D341Med (cell line): ENCODE measurements around the gene FGD4.
"Not testable (repeated sequence)": the region's sequence is repeated elsewhere in the genome, so short reads cannot be mapped to it uniquely, and the experiment has no call there.

ENCODE experiments used
- DNase-seq: peaks from one replicate; pipeline ENCODE4 v3.0.0; 2012; ENCODE audit warnings: low spot score

Gene FGD4

DNA sequence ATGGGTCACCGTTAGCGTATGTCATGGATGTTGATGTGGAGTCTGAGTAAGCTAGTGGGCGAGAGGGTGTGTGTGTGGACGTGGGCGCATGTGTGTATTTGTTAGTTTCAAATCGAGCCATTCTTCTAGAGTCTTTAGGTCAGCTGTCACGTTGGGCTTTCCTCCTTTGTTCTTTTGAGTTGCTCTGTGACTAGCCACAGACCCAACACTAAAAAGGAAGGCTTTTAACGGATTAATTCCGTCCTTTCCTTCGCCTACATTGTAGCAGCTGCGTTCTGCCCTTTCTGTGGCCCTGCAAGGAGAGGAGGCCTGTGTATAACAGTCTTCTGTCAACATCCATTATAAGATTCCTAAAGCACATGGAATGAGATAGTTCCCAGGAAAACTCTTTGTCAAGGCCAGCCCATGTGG lies 162.6 kb downstream of the FGD4 start:
- no peak for DNase-seq

DNA sequence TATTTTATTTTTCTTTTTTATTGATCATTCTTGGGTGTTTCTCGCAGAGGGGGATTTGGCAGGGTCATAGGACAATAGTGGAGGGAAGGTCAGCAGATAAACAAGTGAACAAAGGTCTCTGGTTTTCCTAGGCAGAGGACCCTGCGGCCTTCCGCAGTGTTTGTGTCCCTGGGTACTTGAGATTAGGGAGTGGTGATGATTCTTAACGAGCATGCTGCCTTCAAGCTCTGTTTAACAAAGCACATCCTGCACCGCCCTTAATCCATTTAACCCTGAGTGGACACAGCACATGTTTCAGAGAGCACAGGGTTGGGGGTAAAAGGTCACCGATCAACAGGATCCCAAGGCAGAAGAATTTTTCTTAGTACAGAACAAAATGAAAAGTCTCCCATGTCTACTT lies 163.1 kb downstream of the FGD4 start:
- DNase-seq, result not testable (repeated sequence)

DNA sequence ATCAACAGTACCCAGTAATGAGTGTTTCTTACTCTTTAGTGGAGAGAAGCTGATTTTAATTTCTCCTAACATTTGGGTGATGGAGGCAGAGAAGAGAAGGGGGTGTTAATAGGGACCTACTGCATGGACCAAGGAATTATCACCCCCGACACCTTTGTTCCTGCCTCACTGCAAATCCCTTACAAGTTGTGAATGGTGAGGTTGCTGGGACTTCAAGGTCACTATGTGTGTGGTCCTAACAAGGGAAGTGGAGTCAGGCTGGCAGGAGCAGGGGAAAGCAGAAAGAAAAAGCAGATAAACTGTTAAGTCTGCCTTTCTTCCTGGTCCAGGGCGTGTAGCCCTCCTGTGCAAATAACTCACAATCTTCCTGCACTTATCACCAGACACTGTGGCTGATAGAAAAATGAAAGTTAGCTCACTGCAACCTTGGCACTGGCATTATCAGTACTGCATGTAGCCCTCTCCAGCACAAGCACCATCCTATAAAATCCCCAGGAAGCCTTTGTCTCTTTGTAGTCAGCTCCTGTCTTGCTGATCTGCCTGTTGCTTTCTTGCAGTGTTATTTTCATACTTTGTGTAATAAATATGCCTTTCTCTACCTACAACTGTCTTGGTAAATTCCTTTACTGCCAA lies 167.4 kb downstream of the FGD4 start:
- DNase-seq, result no peak

DNA sequence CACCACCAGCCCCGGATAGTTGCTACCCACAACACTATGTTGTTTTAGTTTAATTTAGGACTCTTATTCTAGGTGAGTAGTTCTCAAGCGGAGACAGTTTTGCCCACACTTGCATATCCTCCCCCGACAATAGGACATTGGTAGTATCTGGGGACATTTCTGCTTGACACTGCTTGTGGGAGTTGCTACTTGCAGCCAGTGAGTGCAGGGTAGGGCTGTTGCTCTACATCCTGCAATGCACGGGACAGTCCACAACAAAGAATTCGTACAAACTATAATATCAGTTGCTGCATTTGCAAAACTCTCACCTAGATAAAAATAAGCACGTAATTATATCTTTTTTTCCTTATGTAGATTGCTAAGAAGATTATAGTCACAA lies 167.9 kb downstream of the FGD4 start:
- DNase-seq, result no peak

DNA sequence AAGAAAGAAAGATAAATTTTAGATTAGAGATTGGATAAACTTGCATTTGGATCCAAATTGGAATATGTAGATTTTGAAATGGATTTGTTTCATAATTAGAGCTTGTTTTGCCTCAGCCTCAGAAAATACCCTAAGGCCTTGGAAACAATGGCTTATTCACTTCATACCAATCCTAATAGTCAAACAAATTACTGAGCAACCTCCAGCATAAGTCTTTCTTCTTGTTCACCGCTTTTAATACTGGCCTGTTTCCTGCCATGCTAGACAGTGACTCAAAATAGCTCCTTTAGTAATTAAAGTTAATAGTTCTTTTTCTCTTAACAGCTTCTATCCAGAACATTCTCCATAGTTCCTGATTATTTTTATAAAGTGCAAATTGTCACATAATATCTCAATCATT lies 168.9 kb downstream of the FGD4 start:
- DNase-seq, result no peak

DNA sequence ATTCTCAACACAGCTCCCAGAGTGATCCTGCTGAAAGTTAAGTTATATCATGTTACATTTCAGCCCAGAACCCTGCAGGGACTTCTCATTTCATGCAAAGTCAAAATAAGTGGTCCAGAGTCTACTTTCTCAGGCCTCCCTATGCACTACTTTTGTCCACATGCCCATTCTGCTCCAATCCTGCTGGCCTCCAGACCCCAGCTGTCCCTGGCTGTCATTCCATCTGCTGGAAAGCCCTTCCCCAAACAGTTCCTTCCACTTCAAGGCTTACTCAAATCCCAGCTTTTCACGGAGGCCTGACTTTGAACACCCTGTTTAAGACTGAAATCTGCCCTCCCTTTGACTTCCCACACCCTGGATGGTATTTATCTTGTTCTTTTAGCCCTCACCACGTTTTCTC lies 169.9 kb downstream of the FGD4 start:
- no peak for DNase-seq

DNA sequence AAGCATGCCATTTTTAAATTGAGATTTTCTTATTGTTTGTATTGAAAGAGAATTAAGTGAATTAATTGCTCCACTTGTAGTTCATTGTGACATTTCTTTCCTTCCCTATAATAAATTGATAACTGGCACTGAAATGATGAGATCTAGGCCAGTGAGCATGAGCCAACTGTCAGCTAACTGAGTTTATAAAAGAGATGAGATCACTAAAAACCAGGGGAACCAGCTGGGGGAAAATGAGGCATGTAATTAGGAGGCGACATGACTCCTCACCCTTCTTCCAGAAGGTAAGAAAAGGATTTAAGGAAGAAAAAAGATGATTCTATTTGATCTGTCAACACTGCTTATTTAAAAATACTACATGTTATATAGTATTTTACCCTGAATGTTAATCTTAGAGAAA lies 175.2 kb downstream of the FGD4 start:
- no peak for DNase-seq

DNA sequence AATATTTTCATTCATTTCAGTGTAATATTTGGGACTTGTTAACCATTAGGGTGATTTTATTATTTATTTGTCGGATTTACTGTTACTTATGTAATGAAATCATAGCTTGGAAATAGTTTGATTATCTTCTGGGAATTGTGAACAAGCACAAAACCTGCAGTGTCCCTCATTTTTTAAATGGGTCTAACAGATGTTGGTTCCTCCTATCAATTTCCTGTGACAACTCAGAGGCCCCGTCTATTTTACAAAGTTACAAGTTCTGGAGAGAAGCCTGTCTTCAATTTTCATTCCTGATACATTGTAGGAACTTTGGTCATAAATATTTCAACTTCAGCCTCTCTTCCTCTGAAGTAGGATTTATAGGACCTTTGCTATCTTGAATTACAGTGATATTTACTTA lies 178.0 kb downstream of the FGD4 start:
- DNase-seq, result no peak

DNA sequence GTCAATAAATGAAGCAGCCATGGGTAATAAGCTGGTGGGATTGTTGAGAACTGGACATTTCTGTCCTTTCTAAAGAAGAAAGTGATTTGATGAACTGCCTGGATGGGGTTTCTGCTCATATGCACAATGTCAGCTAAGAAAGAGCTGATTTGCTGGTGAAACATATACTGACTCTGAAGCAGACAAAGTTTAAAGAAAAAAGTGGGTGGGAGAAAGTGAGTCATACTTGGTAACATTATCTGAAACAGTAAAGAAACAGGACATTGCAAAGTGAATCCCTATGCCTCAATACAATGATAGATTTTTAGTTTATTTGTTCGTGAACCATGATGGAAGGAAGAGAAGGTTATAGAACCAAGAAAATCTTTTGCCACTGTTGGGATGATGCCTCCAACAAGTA lies 184.2 kb downstream of the FGD4 start:
- no peak for DNase-seq

DNA sequence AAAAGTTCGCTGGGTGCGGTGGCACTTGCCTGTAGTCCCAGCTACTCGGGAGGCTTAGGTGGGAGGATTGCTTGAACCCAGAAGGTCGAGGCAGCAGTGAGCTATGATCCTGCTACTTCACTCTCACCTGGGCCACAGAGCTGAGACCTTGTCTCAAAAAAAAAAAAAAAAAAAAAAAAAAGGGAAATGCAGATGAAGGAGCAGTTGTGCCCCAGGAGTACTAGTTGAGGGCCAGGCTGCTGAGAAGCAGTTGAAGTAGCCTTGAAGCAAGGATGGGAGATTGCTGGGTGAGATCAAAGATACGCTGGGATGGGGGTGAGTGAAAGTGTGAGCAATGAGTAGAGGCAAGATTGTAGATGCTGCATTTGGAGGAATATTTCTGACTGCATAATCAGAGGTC lies 186.3 kb downstream of the FGD4 start:
- no peak for DNase-seq

DNA sequence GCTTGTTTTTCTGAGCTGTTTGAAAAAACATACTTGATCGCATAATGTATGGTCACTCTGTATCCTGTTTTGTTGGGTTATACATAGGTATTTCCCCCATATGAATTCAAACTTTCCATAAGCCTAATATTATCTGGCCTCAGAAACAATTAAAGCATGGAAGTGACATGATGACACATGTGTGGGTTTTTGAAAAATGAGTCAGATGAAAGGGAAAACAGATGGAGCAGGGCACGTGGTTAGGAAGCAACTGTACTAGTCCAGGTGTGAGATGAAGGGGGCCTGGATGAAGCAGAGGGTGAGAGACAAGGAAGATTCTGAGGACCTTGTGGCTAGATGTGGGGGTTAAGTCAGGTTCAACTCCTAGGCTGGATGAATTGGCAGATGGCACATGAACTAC lies 187.0 kb downstream of the FGD4 start:
- DNase-seq, result no peak

DNA sequence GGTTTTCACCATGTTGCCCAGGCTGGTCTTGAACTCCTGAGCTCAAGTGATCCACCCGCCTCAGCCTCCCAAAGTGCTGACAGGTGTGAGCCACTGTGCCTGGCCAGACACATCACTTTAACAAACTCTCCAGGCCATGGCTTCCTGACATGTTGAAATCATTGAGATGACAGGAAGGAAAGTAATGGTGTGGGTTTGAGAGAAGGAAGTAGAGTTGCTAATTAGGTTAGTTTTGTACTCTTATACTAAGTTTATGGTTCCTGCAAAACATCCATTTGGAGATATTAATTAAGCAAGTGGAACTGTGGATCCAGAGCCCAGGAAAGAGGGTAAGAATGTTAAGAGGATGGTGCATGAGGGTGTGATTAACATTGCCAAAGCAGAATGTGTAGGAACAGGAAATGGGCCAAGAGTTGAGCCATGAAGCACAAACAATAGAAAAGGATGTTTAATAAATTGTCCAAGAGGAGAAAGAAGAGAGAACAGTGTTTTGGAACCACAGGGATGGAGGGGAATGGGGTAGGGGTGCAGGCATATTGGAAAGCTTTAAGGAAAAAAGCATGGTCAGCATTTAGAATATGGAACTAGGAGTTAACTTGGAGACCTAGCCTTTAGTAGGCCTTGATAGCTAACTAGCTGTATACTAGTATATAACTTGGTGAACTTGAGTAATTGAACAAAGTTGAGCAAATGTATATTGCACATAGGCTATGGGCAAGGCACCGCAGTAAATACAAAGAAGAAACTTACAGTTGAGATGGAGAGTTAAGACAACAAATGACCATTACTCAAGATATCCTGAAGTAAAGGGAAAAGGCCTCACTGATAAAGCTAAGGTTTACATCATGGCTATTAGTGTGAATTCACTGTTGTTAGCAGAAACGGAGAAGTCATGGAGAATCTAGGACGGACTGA lies 188.5 kb downstream of the FGD4 start:
- no peak for DNase-seq

DNA sequence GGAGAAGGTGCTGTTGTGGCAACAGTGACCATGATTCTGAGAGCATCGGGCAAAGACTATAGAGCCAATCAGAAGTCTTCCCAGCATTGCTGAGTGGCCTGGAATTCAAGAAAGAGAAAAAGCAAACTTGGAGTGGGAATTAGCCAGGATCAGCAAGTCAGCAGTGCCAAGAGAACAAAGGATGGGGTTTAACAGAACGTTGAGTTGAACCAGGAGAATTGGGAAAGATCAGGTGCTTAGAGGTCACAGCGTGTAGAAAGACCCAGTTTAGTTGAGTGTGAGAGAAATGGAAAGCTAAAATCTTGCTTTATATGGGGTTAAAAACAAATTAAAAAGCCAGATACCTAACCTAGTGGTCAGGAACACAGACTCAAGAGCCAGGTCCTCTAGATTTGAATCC lies 189.2 kb downstream of the FGD4 start:
- no peak for DNase-seq

DNA sequence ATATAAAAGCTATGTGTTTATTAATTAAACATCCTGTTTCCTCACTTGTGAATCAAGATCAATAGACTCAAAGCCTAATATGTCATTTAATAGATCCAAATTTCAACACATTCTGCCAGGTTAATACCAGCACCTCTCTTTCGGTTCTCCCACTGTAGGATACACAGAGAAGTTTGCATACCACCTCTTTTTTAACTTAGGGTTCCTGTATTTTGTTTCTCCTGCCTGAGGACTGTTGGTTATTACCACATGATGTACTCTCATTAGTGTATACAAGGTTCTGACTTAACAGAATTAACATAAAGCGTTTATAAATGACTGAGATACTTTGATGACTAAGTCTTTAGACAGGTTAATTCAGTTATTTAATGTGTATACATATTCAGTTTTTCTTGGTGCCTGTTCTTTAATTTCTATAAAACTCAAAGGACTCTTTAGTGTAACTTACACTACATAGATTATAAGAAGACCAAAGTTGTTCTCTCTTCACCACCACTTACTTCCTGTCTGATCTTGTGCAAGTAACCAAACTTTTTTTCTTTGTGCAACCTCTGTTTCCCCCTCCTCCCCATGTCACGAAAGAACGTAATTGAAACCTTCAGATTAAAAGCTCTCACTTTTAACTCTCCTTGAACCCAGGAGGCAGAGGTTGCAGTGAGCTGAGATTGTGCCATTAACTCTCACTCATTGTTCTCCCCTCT lies 190.0 kb downstream of the FGD4 start:
- DNase-seq, result no peak

DNA sequence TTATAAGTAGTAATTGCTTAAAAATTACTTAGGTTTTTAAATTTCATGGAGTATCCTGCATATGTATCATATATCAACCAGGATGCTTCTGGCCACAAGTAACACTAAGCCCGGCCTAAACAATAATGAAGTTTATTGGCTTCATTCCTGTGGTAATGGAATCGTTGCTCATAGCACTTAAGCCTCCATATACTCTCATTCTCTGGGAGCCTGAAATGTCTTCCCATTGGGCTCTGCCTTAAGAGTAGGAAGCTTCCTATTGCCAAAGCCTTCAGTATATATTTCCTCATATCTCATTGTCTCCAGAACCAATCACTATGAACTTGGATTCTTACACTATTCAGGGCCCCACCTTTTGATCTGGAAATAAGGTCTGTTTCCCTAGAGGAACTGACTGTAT lies 195.9 kb downstream of the FGD4 start:
- no peak for DNase-seq

DNA sequence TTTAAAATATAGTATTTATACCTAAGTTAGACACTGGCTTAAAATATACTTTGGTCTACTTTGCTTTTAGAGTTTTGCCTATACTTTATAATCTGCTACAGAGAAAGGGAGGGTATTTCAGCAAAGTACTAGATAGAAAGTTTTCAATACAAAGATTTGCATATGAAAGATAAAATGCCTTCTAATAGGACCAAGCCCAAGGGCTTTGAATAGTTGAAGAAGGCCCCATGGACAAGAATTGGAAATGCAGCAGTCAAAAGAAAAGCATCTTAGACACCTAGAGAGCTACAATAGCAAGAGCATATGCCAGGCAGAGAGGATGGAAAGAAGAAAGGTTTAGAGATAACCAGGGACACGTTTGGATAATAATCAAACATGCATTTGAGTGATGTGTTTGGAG lies 196.7 kb downstream of the FGD4 start:
- no peak for DNase-seq

DNA sequence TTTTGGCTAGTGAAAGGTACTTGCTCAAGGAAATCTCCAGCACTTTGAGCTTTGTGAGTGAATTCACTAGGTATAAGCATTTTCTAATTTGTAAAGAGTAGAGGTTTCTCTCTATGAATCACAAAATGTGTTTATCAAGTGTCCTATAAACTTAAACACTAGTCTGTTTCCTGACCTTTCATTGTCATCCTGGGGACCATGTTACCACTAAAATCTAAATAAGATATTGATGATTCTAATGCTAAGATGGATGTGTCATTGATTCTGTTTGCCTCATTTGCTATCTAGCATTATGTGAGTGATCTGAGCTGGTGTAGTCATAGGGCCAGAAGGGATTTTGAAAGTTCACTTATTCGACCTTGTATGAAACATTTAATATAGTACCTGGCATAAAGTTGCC lies 199.3 kb downstream of the FGD4 start:
- no peak for DNase-seq

DNA sequence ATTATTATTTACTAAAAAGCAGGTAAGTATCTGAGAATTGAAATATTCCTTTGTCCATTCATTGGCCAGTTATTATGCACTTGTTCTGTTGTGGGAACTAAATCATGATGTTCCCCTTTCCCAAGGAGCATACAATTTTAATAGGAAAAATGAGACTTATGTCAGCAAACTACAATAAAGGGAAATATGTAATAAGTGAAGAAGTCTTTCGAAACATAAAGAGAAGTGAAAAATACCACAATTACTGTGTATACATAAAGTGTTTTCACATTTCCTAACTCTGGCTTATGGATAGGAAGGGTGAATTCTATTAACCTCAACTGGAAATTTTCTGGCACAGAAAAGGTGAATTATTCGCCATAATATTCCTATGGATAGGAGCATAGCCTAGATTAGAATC lies 201.3 kb downstream of the FGD4 start:
- no peak for DNase-seq

DNA sequence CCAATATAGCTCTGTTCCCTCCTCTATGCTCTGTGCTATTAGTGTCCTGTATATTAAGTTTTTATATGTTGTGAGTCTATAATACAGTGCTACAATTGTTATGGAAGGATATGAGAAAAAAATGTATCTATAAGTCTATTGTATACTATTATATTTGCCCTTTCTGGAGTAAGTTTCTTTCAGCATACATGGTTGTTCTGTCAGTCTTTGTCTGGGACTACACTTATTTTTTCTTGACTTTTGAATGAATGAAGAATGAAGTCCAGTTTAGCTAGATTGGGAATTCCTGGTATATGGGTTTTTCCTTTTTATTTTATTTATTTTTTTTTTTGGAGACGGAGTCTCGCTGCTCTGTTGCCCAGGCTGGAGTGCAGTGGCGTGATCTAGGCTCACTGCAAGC lies 203.7 kb downstream of the FGD4 start:
- DNase-seq, result no peak

DNA sequence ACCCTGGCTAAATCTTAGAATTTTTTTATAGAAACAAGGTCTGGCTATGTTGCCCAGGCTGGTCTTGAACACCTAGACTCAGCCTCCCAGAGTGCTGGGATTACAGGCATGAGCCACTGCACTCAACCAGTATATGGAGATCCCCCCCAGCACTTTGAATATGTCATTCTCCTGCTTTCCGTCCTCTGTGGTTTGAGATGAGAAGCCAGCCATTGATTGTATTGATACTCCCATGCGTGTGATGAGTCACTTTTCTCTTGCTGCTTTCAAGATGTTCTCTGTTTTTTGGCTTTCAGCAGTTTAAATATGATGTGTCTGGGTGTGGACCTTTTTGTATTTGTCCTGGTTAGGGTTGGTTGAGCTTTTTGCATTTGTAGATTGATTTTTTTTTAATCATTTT lies 204.5 kb downstream of the FGD4 start:
- DNase-seq, result no peak

DNA sequence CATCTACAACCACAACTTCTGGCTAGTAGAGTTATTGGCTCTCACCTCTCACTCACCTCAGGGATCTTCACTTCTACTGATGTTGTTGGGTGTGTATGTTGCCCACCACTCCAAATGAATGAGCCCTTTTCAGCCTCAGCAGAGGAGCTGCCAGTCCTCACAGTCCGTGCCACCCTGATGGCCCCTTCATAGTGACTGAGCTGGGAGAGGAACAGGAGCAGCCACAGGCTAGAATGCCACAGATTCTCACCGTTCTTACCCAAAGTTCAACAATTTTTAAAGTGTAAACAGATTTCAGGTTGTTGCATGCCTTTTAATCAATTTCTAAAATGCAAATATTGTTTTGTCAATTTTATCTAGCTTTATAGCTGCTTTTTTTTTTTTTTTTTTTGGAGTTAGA lies 205.2 kb downstream of the FGD4 start:
- DNase-seq, result no peak

DNA sequence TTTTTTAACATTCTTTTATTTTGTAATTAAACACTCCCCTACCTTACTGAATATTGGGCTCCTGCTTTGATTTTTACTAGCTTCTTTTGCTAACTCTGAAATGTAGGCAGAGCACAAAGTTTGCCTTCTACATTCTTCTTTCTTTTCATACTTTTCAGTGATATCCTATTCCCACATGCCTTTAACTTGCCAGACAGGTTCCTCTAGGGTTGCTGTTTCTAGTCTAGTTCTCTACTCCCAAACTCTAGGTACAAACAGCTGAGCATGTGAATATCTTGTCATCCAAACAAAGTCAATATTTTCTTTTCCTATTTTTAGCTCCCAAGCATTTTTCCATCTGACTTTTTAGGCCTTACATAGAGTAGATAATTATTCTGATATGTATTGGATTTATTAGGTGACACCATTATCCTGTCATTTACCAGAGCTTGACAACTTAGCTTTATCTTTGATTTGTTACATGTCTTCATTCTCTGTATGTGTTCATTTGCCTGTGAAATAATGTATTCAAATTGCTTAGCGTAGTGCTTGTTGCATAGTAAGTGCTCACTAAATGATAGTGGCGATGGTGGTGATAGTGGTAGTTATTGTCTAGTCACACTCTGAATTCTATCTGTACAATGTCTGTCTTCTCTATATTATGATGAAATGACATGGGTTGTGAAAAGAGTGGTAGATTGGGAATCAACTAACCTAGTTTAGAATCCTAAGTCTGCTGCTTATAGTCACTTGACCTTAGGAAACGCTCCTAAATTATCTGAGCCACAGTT lies 206.2 kb downstream of the FGD4 start:
- DNase-seq, result no peak

DNA sequence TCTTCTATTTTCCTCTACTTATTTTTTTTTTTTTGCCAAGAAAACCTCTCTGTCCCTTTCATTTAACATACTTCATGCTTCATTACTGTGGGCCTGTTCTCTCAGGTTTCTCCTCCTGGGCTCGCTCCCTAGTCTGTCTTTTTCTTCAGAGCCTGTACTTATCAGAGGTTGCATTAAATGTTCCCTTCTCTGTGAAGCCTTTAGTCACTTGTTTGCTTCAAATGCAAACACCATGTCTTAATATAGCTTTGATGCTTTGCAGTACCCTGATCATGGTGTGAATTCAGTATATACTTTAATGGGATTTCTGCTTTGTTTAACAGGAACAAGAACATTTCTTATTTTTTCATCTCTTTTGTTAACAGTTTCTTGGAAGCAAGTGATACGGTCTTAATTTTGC lies 207.1 kb downstream of the FGD4 start:
- no peak for DNase-seq
